HFF-Myc (cell line): Measurements from ENCODE around the gene GRIK4.

Experiments
- DNase-seq: peaks from one replicate; pipeline ENCODE4 v3.0.0-alpha.2; 2011; ENCODE audit warnings: low read depth; ENCODE audit errors: extremely low read depth
- H3K4me3 ChIP-seq: replicated peaks from 2 replicates; pipeline ENCODE4 v1.5.1; 2011; ENCODE audit warnings: low read depth, mild to moderate bottlenecking, control low read depth, low read length
- CTCF ChIP-seq: IDR thresholded peaks from 2 replicates; pipeline ENCODE4 v1.5.1; 2012; ENCODE audit warnings: mild to moderate bottlenecking, low read depth, low read length, control low read depth; ENCODE audit errors: missing control alignments

Gene GRIK4

GRCh38 chr11:120709808-120710207, 198.3 kb downstream of the GRIK4 start:
- no peak overlapping the region for H3K4me3 ChIP-seq
- no peak for DNase-seq
- TF ChIP-seq CTCF, result no peak

- no peak overlapping the region for H3K4me3 ChIP-seq
- no peak for TF ChIP-seq CTCF
- peak; percentile 55 for DNase-seq
These were observed 199.0 kb downstream of the GRIK4 start for GRCh38 chr11:120710354-120711131.

- no peak for TF ChIP-seq CTCF
- no peak overlapping the region for H3K4me3 ChIP-seq
- no peak for DNase-seq
These were observed 200.5 kb downstream of the GRIK4 start for GRCh38 chr11:120712014-120712413.

DNA sequence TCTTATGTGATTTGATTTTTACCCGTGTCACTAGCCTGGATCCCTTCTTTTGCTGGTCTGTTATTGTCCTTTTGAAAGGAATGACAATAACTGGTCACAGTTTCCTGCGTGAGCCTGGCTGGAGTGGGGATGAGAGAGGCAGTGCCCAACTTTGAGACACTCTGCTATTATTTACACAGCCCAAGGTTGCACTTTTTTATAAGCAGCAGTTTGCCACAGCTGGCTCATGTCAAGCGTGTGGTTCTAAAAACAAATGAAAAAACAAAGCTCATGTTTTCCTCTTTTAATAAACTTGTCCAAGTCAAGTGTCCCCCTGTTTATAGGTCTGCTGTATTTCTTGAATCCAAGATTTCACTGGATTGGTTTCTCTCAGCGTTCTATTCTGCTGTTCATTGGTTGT, 201.3 kb downstream of the GRIK4 start:
- no peak for TF ChIP-seq CTCF
- H3K4me3 ChIP-seq, result no peak overlapping the region
- DNase-seq, result no peak

- DNase-seq, result no peak
These were observed 201.7 kb downstream of the GRIK4 start for GRCh38 chr11:120713296-120713695.

DNA sequence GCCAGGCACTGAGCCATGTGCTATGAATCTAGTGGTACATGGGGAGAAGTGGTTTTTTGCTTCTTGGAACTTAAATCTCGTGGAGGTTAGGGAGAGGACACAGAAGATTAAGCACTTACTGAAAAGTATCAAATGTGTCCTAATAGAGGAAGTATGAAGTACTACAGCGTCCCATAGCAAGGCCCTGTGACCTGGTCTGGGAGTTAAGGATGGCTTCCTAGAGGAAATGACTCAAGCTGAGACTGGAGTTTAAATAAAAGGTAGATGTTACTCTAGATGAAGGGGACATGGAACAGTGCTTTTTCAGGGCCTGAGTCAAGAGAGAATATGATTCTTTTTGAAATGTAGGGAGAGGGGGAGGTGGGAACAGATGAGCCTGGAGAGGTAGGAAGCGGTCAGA, 202.9 kb downstream of the GRIK4 start:
- TF ChIP-seq CTCF, result no peak
- no peak overlapping the region for H3K4me3 ChIP-seq
- DNase-seq, result no peak

More at GRCh38 chr11:120713296-120713695, 201.7 kb downstream of the GRIK4 start:
- TF ChIP-seq CTCF, result no peak
- no peak overlapping the region for H3K4me3 ChIP-seq
